Measurements from ENCODE around the gene JCAD.

Gene JCAD

DNA sequence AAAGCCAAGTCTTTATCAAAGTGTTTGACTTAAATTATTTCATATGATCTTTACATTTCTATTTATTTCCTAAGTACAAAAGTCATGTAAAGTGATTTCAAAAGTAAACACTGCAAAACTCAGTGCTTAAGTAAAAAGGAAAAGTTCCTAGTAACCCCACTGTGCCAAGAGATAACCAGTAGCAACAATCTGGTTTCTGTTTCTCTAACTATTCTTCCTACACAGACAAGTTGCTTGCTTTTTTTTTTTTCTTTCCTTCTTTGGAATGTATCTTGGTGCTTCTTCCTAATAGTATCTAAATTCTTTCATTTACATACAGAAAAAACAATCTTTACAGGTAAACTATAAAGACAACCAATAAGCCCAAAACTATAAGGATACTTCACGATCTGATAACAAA lies 3.1 kb downstream of the JCAD start:
- no peak for TF ChIP-seq CTCF (IDR thresholded peaks at IDR 0.05; ENCODE audit: low read length, missing control alignments)

DNA sequence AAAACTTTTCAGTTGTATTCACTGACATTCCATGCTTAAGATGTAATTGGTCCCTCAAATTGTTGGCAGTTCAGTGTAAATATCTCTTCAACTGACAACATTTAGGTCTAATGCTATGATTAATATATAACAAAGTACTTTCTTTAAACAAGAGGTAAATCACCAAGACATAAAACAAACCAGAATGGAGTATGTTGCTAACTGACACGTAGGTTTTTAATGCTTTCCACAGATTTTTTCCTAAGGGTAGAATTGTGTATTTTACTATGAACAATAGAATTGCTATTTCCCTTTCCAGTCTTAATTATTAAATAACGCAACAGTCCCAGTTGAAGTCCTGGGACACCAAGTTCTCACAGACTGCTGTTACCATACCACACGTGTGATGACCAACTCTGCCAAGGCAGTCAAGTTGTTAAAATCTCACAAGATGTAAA lies 4.1 kb downstream of the JCAD start:
- DNase-seq (ENCODE audit: low read depth): peak; percentile 36
- no peak for TF ChIP-seq CTCF (IDR thresholded peaks at IDR 0.05; ENCODE audit: low read length, missing control alignments)
- H3K4me3 ChIP-seq (replicated peaks; ENCODE audit: low read depth, low read length): no peak overlapping the region

More for the DNA sequence above, 3.1 kb downstream of the JCAD start:
- DNase-seq (ENCODE audit: low read depth): peak; percentile 47
- H3K4me3 ChIP-seq (replicated peaks; ENCODE audit: low read depth, low read length): peak overlapping the region; percentile 64

DNA sequence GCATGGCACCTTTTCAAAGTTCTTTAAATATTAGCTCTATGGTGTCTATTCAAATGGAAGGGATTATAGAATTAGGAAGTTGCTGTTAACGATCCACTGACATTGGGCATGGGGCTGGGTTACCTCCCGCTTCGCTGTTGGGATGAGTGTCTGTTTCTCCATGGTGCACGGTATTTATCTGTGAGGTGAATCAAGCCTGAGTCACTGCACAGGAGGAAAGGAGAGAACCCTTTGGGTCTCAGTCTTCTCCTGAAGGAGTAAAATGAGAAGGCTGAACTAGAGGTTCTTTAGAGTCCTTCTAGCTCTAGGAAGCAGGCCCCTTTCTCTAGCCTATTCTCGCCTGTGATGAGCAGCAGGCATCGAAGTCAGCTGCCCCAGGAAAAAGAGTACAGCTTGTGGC lies 7.3 kb downstream of the JCAD start:
- no peak overlapping the region for H3K4me3 ChIP-seq (replicated peaks; ENCODE audit: low read depth, low read length)
- DNase-seq (ENCODE audit: low read depth): no peak

GRCh38 chr10:30051220-30051619 lies 8.2 kb downstream of the JCAD start:
- DNase-seq (ENCODE audit: low read depth): no peak
- H3K4me3 ChIP-seq (replicated peaks; ENCODE audit: low read depth, low read length): no peak overlapping the region
- no peak for TF ChIP-seq CTCF (IDR thresholded peaks at IDR 0.05; ENCODE audit: low read length, missing control alignments)

More for the DNA sequence above, 7.3 kb downstream of the JCAD start:
- no peak for TF ChIP-seq CTCF (IDR thresholded peaks at IDR 0.05; ENCODE audit: low read length, missing control alignments)

- H3K4me3 ChIP-seq (replicated peaks; ENCODE audit: low read depth, low read length): no peak overlapping the region
- no peak for TF ChIP-seq CTCF (IDR thresholded peaks at IDR 0.05; ENCODE audit: low read length, missing control alignments)
- DNase-seq (ENCODE audit: low read depth): no peak
Measured at GRCh38 chr10:30050411-30050810, 9.0 kb downstream of the JCAD start.

GRCh38 chr10:30048768-30049517 lies 10.4 kb downstream of the JCAD start:
- no peak for TF ChIP-seq CTCF (IDR thresholded peaks at IDR 0.05; ENCODE audit: low read length, missing control alignments)
- H3K4me3 ChIP-seq (replicated peaks; ENCODE audit: low read depth, low read length): no peak overlapping the region
- DNase-seq (ENCODE audit: low read depth): no peak
